Measurements from ENCODE around the gene PPHLN1.

DNA sequence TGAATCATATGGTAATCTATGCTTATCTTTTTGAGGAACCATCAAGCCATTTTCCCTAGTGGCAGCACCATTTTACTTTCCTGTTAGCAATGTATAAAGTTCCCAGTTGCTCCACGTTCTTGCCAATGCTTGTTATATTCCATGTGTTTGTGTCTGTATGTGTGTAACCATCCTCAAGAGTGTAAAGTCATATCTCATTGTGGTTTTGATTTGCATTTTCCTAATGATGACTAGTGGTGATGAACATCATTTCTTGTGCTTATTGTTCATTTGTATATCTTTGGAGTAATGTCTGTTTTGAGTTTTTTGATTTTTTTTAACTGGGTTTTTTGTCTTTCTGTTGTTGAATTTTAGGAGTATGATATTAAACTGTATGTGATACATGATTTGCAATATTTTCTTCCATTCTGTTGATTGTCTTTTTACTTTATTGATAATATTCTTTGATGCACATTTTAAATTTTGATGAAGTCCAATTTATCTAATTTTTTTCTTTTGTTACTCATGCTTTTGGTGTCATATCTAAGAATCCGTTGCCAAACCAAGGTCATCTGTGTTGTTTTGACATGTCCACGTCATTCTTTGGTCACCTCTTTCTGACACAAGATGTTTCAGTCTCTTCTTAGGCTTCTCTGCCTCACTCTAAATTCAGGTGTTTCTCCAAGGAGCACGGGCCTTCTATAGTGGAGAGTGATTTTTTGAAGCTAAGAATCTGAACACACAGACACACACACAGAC is 36.1 kb downstream of the PPHLN1 start:
- TF ChIP-seq, protein P1, sequence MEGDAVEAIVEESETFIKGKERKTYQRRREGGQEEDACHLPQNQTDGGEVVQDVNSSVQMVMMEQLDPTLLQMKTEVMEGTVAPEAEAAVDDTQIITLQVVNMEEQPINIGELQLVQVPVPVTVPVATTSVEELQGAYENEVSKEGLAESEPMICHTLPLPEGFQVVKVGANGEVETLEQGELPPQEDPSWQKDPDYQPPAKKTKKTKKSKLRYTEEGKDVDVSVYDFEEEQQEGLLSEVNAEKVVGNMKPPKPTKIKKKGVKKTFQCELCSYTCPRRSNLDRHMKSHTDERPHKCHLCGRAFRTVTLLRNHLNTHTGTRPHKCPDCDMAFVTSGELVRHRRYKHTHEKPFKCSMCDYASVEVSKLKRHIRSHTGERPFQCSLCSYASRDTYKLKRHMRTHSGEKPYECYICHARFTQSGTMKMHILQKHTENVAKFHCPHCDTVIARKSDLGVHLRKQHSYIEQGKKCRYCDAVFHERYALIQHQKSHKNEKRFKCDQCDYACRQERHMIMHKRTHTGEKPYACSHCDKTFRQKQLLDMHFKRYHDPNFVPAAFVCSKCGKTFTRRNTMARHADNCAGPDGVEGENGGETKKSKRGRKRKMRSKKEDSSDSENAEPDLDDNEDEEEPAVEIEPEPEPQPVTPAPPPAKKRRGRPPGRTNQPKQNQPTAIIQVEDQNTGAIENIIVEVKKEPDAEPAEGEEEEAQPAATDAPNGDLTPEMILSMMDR (IDR thresholded peaks at IDR 0.05): no peak
- no peak for TF ChIP-seq POLR2A (IDR thresholded peaks at IDR 0.05)
